NCI-H2196 treated with DMSO at 0.1 percent for 48 hours (cell line): ENCODE results near the gene OR10V1.
A peak's percentile ranks its signal among the peaks of the same experiment; 100 is the strongest.

Experiments used
- DNase-seq: peaks from one replicate; lab custom pipeline; 2025; ENCODE audit not compliant: unreplicated experiment; lab: John Stamatoyannopoulos, UW

OR10V1 gene

GRCh38 chr11:59713745-59714144 lies at the start of gene OR10V1:
Gene OR10V1 (minus strand): TSS chr11:59713845. CDS start chr11:59713845, 0 bp downstream.
- DNase-seq: no peak

GRCh38 chr11:59761993-59762392 lies 48.3 kb upstream of the OR10V1 start:
- no peak for DNase-seq

GRCh38 chr11:59760771-59761170 lies 47.1 kb upstream of the OR10V1 start:
- no peak for DNase-seq

GRCh38 chr11:59759900-59760299 lies 46.3 kb upstream of the OR10V1 start:
- no peak for DNase-seq

- DNase-seq: no peak
Measured at GRCh38 chr11:59758401-59759037, 44.9 kb upstream of the OR10V1 start.

GRCh38 chr11:59756845-59757244 lies 43.2 kb upstream of the OR10V1 start:
- DNase-seq: no peak

GRCh38 chr11:59756558-59756840 lies 42.9 kb upstream of the OR10V1 start:
- no peak for DNase-seq

GRCh38 chr11:59755701-59756557 lies 42.3 kb upstream of the OR10V1 start:
- DNase-seq: peak; percentile 22

- peak; percentile 57 for DNase-seq
Measured at GRCh38 chr11:59754859-59755700, 41.4 kb upstream of the OR10V1 start, which contains the start of gene STX3. Gene STX3 (plus strand): TSS chr11:59755376. CDS start chr11:59755606, 230 bp downstream.

- no peak for DNase-seq
Measured at GRCh38 chr11:59754494-59754858, 40.8 kb upstream of the OR10V1 start.

GRCh38 chr11:59753650-59754493 lies 40.2 kb upstream of the OR10V1 start:
- peak; percentile 68 for DNase-seq

- no peak for DNase-seq
Measured at GRCh38 chr11:59746111-59746510, 32.5 kb upstream of the OR10V1 start.

GRCh38 chr11:59730896-59731565 lies 17.4 kb upstream of the OR10V1 start:
- DNase-seq: no peak

GRCh38 chr11:59729834-59730233 lies 16.2 kb upstream of the OR10V1 start:
- DNase-seq: no peak

GRCh38 chr11:59728913-59729312 lies 15.3 kb upstream of the OR10V1 start:
- DNase-seq: no peak

- DNase-seq: no peak
Measured at GRCh38 chr11:59728154-59728553, 14.5 kb upstream of the OR10V1 start.

GRCh38 chr11:59727426-59727825 lies 13.8 kb upstream of the OR10V1 start:
- no peak for DNase-seq

GRCh38 chr11:59724066-59724465 lies 10.4 kb upstream of the OR10V1 start:
- no peak for DNase-seq

- DNase-seq: no peak
Measured at GRCh38 chr11:59719556-59719955, 5.9 kb upstream of the OR10V1 start.

- DNase-seq: no peak
Measured at GRCh38 chr11:59716051-59716450, 2.4 kb upstream of the OR10V1 start.
